Measurements from ENCODE around the gene UBE2E2.

DNA sequence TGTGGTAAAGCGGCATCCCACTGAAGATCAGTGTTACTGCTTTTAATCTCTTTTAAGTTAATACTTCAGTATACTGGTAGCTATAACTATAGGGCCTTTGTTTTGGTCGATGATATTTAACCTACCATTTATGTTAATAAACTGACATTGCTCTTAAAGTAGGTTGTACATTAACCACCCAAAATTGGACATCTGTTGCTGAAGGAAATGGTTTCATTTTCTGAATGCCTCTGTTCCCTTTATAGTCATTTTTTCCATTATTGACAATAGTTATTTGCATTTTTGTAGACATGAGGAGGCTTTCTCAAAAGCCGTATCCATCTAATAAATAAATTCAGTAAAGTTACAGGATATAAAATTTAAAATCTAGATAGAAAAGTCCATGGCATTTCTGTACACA lies 350.2 kb downstream of the UBE2E2 start:
- TF ChIP-seq, protein P1, sequence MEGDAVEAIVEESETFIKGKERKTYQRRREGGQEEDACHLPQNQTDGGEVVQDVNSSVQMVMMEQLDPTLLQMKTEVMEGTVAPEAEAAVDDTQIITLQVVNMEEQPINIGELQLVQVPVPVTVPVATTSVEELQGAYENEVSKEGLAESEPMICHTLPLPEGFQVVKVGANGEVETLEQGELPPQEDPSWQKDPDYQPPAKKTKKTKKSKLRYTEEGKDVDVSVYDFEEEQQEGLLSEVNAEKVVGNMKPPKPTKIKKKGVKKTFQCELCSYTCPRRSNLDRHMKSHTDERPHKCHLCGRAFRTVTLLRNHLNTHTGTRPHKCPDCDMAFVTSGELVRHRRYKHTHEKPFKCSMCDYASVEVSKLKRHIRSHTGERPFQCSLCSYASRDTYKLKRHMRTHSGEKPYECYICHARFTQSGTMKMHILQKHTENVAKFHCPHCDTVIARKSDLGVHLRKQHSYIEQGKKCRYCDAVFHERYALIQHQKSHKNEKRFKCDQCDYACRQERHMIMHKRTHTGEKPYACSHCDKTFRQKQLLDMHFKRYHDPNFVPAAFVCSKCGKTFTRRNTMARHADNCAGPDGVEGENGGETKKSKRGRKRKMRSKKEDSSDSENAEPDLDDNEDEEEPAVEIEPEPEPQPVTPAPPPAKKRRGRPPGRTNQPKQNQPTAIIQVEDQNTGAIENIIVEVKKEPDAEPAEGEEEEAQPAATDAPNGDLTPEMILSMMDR (IDR thresholded peaks at IDR 0.05) = no peak
- no peak for TF ChIP-seq EZH2 (IDR thresholded peaks at IDR 0.05; ENCODE audit: borderline replicate concordance, insufficient read depth, low read depth, low read length, poor library complexity, severe bottlenecking)

All from B cell (primary cell).